GM20431 (cell line): ENCODE measurements around the gene FLT4.

Experiments
- in situ Hi-C: fragments of 300-500 bp; cut with MseI, MboI; formaldehyde crosslinking; loops from one replicate; pipeline ENCODE4 v1.15.0; 2020; ENCODE audit warnings: low sequenced_read_pairs; ENCODE audit not compliant: unreplicated experiment

Gene FLT4

GRCh38 chr5:180596115-180596667 lies 53.2 kb downstream of the FLT4 start:
- in situ Hi-C loops: no loop called here

- in situ Hi-C loops: no loop called here
These were observed 53.9 kb downstream of the FLT4 start for GRCh38 chr5:180595381-180596114.

GRCh38 chr5:180595046-180595379 lies 54.4 kb downstream of the FLT4 start:
- in situ Hi-C loops: no loop called here

GRCh38 chr5:180594311-180595045 lies 54.9 kb downstream of the FLT4 start:
- in situ Hi-C loops: no loop called here

- in situ Hi-C loops: no loop called here
These were observed 55.8 kb downstream of the FLT4 start for GRCh38 chr5:180593446-180594206.

- in situ Hi-C loops: no loop called here
These were observed 57.2 kb downstream of the FLT4 start for GRCh38 chr5:180592176-180592575.

GRCh38 chr5:180591311-180591887 lies 58.0 kb downstream of the FLT4 start, which contains the start of gene SCGB3A1:
TSS of gene SCGB3A1 (minus strand) at chr5:180591499. CDS start at chr5:180591462, 37 bp downstream.
- in situ Hi-C loops: no loop called here

- in situ Hi-C loops: no loop called here
These were observed 58.7 kb downstream of the FLT4 start for GRCh38 chr5:180590543-180591310.

- in situ Hi-C loops: no loop called here
These were observed 59.4 kb downstream of the FLT4 start for GRCh38 chr5:180589771-180590542.

- in situ Hi-C loops: no loop called here
These were observed 62.5 kb downstream of the FLT4 start for GRCh38 chr5:180586870-180587269.

GRCh38 chr5:180586204-180586603 lies 63.2 kb downstream of the FLT4 start:
- in situ Hi-C loops: no loop called here

- in situ Hi-C loops: no loop called here
These were observed 65.7 kb downstream of the FLT4 start for GRCh38 chr5:180583738-180584137.

GRCh38 chr5:180580681-180581080 lies 68.7 kb downstream of the FLT4 start:
- in situ Hi-C loops: no loop called here

- in situ Hi-C loops: no loop called here
These were observed 73.8 kb downstream of the FLT4 start for GRCh38 chr5:180575571-180575970.

GRCh38 chr5:180568914-180569313 lies 80.5 kb downstream of the FLT4 start:
- in situ Hi-C loops: no loop called here

- in situ Hi-C loops: no loop called here
These were observed 85.4 kb downstream of the FLT4 start for GRCh38 chr5:180563994-180564393.

- in situ Hi-C loops: no loop called here
These were observed 91.2 kb downstream of the FLT4 start for GRCh38 chr5:180558232-180558631.

GRCh38 chr5:180557217-180557809 lies 92.1 kb downstream of the FLT4 start:
- in situ Hi-C loops: no loop called here
